Testis (tissue), 3 donors: Measurements from ENCODE around the gene CSMD2. TPM values are rescaled to one million over a fixed set of nuclear protein-coding genes. Genes with fewer than 3 reads are reported as not detected.

Source experiments
- DNase-seq: peaks from one replicate; pipeline ENCODE4 v3.0.0-alpha.2; 2019
- H3K27ac ChIP-seq, 2 donors: fragments of 200-600 bp; sonication (generic); one replicate each; pipeline ENCODE4 v1.5.1; 2019
- H3K27me3 ChIP-seq: fragments of 200-600 bp; sonication (generic); one replicate; pipeline ENCODE4 v1.5.1; 2019
- H3K36me3 ChIP-seq: fragments of 200-600 bp; sonication (generic); one replicate; pipeline ENCODE4 v1.5.1; 2017; ENCODE audit warnings: low read depth; ENCODE audit errors: missing control alignments
- H3K4me1 ChIP-seq: fragments of 200-600 bp; sonication (generic); one replicate; pipeline ENCODE4 v1.5.1; 2019
- H3K4me3 ChIP-seq, 2 donors: fragments of 200-600 bp; sonication (generic); one replicate each; pipeline ENCODE4 v1.5.1; 2017 to 2019
- H3K9me3 ChIP-seq: fragments of 200-600 bp; sonication (generic); one replicate; pipeline ENCODE4 v1.5.1; 2017
- POLR2A ChIP-seq: fragments of 450-650 bp; IDR thresholded peaks from one replicate; pipeline ENCODE4 v1.6.1; 2017; ENCODE audit warnings: antibody characterized with exemption, mild to moderate bottlenecking, moderate library complexity
- WGBS, 2 donors: methylation state at CpG; one replicate each; pipeline ENCODE4 v1.1.5; 2018; 5-methylcytosine and 5-hydroxymethylcytosine counted together
- intact Hi-C: fragments of 100-400 bp; cut with DNase I; formaldehyde crosslinking; loops from one replicate; pipeline ENCODE4 v1.15.1; 2023; ENCODE audit warnings: low total_unique reads
- polyA plus RNA-seq: library from polyadenylated mRNA; stranded (reverse); fragments of 350-450 nt; fragmentation: Illumina TruSeq; extraction: RNeasy Lipid Tissue Mini Kit (QIAGEN cat#74804); gene quantifications from one replicate; pipeline ENCODE4 v1.2.3, GENCODE V29; 2014; ENCODE audit warnings: low read depth, low replicate concordance; ENCODE audit not compliant: insufficient read depth
- total RNA-seq, 2 donors: library from RNA; depleted of rRNA; stranded (reverse); fragments of >200 nt; gene quantifications; one replicate each; pipeline ENCODE4 v1.2.3, GENCODE V29; 2016
- TF ChIP-seq, protein P1 (sequence below), 3 experiments: fragments of 450-650 bp in 2 of 3; fragments of 200-600 bp in 1 of 3; sonication (generic) in 1 of 3; IDR thresholded peaks; one replicate each; pipeline ENCODE4 v1.5.1; 2016 to 2019; ENCODE audit warnings: antibody characterized with exemption in 3 of 3, mild to moderate bottlenecking in 2 of 3, moderate library complexity in 1 of 3

CSMD2 gene
- total and polyA plus RNA-seq, 3 donors from 2014 or later, result 1.2 to 3.8 (median 2.7) TPM

DNA sequence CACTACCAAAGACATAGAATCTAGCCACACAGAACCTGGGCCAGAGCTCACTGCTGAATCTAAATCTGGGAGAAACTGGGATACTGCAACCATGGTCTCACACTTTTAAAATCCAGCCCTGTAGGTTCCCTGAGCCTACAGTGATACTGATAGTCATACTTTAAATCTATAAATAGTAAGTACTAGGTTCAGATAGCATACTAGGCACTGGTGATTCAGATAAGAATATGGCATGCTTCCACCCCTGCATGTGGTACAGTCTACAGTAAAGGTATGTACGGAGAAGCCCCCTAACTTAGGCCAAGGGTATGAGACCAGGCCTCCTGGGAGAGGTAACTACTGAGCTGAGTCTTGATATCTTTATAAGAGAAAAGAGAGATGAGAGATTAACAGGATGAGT lies 494.5 kb downstream of the CSMD2 start:
- no peak overlapping the region for H3K4me3 ChIP-seq
- no peaks in the 10 kb centered on the region for H3K9me3 ChIP-seq
- no peaks in the 10 kb centered on the region for H3K36me3 ChIP-seq
- intact Hi-C loops, result no loop called here
- no peaks in the 10 kb centered on the region for H3K4me1 ChIP-seq
- no peak overlapping the region for H3K27ac ChIP-seq
- DNase-seq, result no peak
- no peak for TF ChIP-seq POLR2A
- TF ChIP-seq, protein P1, sequence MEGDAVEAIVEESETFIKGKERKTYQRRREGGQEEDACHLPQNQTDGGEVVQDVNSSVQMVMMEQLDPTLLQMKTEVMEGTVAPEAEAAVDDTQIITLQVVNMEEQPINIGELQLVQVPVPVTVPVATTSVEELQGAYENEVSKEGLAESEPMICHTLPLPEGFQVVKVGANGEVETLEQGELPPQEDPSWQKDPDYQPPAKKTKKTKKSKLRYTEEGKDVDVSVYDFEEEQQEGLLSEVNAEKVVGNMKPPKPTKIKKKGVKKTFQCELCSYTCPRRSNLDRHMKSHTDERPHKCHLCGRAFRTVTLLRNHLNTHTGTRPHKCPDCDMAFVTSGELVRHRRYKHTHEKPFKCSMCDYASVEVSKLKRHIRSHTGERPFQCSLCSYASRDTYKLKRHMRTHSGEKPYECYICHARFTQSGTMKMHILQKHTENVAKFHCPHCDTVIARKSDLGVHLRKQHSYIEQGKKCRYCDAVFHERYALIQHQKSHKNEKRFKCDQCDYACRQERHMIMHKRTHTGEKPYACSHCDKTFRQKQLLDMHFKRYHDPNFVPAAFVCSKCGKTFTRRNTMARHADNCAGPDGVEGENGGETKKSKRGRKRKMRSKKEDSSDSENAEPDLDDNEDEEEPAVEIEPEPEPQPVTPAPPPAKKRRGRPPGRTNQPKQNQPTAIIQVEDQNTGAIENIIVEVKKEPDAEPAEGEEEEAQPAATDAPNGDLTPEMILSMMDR (IDR thresholded peaks at IDR 0.05), result no peak
- WGBS, 2 donors, result 87 to 88% methylated on average over 1 of the region's 1 CpG
- no peaks in the 10 kb centered on the region for H3K27me3 ChIP-seq

DNA sequence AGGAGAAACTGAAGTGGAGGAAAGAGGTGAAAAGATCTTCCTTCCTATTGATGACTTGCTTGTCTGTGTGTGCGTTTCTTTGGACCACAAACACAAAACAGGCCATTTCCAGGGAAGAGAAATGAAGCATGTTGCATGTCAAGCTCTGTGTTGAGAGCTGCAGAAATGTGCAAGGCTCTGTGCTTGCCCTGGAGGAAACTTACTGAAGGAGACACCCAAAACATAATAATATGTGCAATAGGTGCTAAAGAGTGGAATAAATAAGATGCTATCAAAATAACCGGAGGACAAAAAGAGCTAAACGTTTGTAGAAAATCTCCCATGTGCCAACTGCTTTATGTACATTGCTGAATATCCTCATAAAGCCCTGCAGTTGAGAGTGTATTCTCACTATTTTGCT lies 496.3 kb downstream of the CSMD2 start:
- Histone ChIP-seq H3K4me3 (no peak overlapping the region), H3K27me3 (no peaks in the 10 kb centered on the region), H3K4me1 (no peaks in the 10 kb centered on the region), H3K9me3 (no peaks in the 10 kb centered on the region), H3K27ac (no peak overlapping the region), H3K36me3 (no peaks in the 10 kb centered on the region)
- TF ChIP-seq, protein P1 (IDR thresholded peaks at IDR 0.05), result no peak
- no peak for TF ChIP-seq POLR2A
- intact Hi-C loops, result no loop called here
- WGBS, 2 donors, result 64 to 83% methylated on average over 3 of the region's 3 CpGs
- no peak for DNase-seq

DNA sequence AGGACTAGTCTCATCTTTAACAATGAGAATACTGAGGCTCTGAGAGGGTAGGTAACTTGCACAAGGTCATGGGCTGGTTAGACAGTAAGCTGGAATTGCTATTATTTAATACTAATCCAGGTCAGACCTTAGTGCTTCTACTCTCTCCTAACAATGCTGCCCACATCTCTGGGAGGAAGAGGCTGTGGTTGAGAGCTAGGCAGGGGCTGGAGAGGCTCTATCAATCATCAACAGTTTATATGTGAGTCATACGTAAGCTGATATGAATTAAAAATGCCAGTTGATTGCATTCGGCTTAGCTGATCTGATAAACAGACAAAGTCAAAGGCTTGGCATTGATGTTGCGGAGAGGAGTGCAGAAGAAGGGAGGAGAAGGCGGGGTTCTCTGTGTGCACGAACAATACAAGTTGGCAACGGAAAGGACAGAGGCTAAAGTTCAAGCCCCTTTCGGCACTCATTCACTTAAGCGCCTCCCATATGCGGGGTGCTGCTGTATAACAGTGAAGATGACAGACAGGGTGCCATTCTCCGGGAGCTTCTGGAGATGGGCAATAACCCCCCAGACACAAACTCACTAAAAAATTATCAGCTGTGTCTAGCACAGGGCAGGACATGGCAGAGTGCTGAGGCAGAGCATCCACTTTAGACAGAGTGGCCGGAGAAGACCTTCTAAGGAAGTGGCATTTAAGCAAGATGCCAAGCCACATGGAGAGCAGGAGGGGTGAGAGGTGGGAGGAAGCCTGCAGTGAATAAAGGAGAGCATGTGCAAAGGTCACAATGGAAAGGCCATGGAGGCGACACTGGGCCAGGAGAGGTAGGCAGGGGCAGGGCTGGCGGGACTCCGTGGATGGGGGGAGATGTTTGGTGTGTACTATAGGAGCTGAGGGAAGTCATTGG lies 497.4 kb downstream of the CSMD2 start:
- 85% methylated on average over 14 of the region's 14 CpGs for WGBS, 2 donors

DNA sequence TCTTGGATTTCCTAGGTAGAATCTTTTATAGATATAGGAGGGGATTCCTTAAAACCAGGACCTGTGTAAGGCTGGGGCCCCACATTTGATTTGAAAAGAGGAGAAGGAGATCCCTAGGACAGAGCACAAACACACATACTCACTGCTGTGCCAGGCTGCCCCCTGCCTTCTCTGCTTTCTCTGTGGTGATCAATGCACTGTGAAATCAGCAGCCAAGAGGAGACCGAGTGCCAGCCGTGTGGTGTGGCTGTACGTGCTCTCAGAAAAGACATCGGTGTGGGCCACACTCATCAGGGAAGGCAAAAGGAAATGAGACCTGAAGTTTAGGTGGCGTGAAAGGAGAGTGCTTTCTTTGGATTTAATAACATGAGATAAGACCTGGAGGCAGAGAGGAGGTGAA lies 498.4 kb downstream of the CSMD2 start:
- Histone ChIP-seq H3K4me3 (no peak overlapping the region), H3K27me3 (no peaks in the 10 kb centered on the region), H3K4me1 (no peaks in the 10 kb centered on the region), H3K36me3 (no peaks in the 10 kb centered on the region), H3K27ac (no peak overlapping the region), H3K9me3 (no peaks in the 10 kb centered on the region)
- intact Hi-C loops, result no loop called here
- DNase-seq, result no peak
- 83 to 90% methylated on average over 5 of the region's 5 CpGs for WGBS, 2 donors
- TF ChIP-seq, protein P1 (IDR thresholded peaks at IDR 0.05), result no peak
- TF ChIP-seq POLR2A, result no peak

More for the DNA sequence above, 497.4 kb downstream of the CSMD2 start:
- TF ChIP-seq, protein P1 (IDR thresholded peaks at IDR 0.05), result no peak
- TF ChIP-seq POLR2A, result no peak
- no peaks in the 10 kb centered on the region for H3K36me3 ChIP-seq
- H3K9me3 ChIP-seq, result no peaks in the 10 kb centered on the region
- no peaks in the 10 kb centered on the region for H3K4me1 ChIP-seq
- no peak for DNase-seq
- H3K27ac ChIP-seq, result no peak overlapping the region
- intact Hi-C loops, result no loop called here
- no peaks in the 10 kb centered on the region for H3K27me3 ChIP-seq
- H3K4me3 ChIP-seq, result no peak overlapping the region
